Measurements from ENCODE around the gene PNPLA5. TPM values are rescaled to one million over a fixed set of nuclear protein-coding genes. Genes with fewer than 3 reads are reported as not detected.
A peak's percentile ranks its signal among the peaks of the same experiment; 100 is the strongest.

The PNPLA5 gene
- total and polyA plus RNA-seq, 2 of the 13 experiments (the other 11 are each of a cell fraction or from before 2014, with no cell fraction given) = not detected

DNA sequence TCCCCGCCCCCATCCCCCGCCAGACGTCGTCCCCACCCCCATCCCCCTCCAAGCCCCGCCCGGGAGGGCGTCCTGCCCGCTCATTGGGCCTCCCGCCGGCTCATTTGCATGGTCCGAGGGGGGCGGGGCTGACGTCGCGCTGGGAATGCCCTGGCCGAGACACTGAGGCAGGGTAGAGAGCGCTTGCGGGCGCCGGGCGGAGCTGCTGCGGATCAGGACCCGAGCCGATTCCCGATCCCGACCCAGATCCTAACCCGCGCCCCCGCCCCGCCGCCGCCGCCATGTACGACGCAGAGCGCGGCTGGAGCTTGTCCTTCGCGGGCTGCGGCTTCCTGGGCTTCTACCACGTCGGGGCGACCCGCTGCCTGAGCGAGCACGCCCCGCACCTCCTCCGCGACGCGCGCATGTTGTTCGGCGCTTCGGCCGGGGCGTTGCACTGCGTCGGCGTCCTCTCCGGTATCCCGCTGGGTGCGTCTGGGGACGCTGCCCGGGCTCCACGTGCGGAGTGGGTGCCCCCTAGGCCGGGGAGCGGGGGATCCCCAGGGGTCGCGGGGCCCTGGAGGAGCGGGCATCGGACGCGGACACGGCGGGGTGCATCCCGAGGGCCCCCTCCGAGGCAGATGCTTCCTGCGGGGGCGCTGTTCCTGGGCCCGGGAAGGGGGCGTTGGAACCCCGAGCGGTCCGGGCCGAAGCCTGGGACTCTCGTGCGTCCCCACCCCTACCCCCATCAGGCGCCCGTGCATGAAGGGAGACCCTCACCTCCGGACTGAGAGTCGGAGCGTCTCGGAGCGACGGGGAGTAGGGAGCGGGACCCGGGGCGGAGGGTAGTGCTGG lies 32.0 kb upstream of the PNPLA5 start, which contains the start of gene PNPLA3 (continued):
- peak; percentile 97 for TF ChIP-seq ZNF563 (CRISPR knock-in tag; IDR thresholded peaks at IDR 0.05)
- peak; percentile 72 for TF ChIP-seq ZNF160 (CRISPR knock-in tag; IDR thresholded peaks at IDR 0.05)
- peak; percentile 89 for TF ChIP-seq ZSCAN21 (CRISPR knock-in tag; IDR thresholded peaks at IDR 0.05; ENCODE audit: borderline replicate concordance)
- TF ChIP-seq GATAD1 (CRISPR knock-in tag; IDR thresholded peaks at IDR 0.05) = peak; percentile 28; the same call in 1 of the 2 replicates
- 0 out of 2 replicates have a peak, but pooled peaks have one; percentile 59 for TF ChIP-seq ZNF343 (CRISPR knock-in tag; IDR thresholded peaks at IDR 0.05)
- TF ChIP-seq, protein P1, sequence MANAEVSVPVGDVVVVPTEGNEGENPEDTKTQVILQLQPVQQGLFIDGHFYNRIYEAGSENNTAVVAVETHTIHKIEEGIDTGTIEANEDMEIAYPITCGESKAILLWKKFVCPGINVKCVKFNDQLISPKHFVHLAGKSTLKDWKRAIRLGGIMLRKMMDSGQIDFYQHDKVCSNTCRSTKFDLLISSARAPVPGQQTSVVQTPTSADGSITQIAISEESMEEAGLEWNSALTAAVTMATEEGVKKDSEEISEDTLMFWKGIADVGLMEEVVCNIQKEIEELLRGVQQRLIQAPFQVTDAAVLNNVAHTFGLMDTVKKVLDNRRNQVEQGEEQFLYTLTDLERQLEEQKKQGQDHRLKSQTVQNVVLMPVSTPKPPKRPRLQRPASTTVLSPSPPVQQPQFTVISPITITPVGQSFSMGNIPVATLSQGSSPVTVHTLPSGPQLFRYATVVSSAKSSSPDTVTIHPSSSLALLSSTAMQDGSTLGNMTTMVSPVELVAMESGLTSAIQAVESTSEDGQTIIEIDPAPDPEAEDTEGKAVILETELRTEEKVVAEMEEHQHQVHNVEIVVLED (CRISPR knock-in tag; IDR thresholded peaks at IDR 0.05; ENCODE audit: borderline replicate concordance) = peak; percentile 72
- no peak for TF ChIP-seq GATAD2A (CRISPR knock-in tag; IDR thresholded peaks at IDR 0.05)
- TF ChIP-seq, protein P2, sequence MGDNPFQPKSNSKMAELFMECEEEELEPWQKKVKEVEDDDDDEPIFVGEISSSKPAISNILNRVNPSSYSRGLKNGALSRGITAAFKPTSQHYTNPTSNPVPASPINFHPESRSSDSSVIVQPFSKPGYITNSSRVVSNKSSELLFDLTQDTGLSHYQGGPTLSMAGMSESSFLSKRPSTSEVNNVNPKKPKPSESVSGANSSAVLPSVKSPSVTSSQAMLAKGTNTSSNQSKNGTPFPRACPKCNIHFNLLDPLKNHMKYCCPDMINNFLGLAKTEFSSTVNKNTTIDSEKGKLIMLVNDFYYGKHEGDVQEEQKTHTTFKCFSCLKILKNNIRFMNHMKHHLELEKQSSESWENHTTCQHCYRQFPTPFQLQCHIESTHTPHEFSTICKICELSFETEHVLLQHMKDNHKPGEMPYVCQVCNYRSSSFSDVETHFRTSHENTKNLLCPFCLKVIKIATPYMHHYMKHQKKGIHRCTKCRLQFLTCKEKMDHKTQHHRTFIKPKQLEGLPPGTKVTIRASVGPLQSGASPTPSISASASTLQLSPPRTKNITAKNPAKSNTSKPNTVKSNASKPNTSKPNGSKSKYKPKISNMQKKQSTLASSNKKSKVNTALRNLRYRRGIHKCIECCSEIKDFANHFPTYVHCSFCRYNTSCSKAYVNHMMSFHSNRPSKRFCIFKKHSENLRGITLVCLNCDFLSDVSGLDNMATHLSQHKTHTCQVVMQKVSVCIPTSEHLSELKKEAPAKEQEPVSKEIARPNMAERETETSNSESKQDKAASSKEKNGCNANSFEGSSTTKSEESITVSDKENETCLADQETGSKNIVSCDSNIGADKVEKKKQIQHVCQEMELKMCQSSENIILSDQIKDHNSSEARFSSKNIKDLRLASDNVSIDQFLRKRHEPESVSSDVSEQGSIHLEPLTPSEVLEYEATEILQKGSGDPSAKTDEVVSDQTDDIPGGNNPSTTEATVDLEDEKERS (CRISPR knock-in tag; IDR thresholded peaks at IDR 0.05) = no peak
- TF ChIP-seq, protein P3, sequence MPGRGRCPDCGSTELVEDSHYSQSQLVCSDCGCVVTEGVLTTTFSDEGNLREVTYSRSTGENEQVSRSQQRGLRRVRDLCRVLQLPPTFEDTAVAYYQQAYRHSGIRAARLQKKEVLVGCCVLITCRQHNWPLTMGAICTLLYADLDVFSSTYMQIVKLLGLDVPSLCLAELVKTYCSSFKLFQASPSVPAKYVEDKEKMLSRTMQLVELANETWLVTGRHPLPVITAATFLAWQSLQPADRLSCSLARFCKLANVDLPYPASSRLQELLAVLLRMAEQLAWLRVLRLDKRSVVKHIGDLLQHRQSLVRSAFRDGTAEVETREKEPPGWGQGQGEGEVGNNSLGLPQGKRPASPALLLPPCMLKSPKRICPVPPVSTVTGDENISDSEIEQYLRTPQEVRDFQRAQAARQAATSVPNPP (CRISPR knock-in tag; IDR thresholded peaks at IDR 0.05) = 0 out of 2 replicates have a peak, but pooled peaks have one; percentile 55
- peak; percentile 50; the same call in 1 of the 2 replicates for TF ChIP-seq ZNF564 (CRISPR knock-in tag; IDR thresholded peaks at IDR 0.05)
- TF ChIP-seq IRX3 (CRISPR knock-in tag; IDR thresholded peaks at IDR 0.05; ENCODE audit: borderline replicate concordance, low read depth) = 0 out of 2 replicates have a peak, but pooled peaks have one; percentile 46
- TF ChIP-seq ZNF598 (CRISPR knock-in tag; IDR thresholded peaks at IDR 0.05; ENCODE audit: borderline replicate concordance) = peak; percentile 71; the same call in 1 of the 2 replicates
- TF ChIP-seq MTF2 (CRISPR knock-in tag; IDR thresholded peaks at IDR 0.05; ENCODE audit: borderline replicate concordance) = peak; percentile 73; the same call in 1 of the 2 replicates
- peak; percentile 92 for TF ChIP-seq SNAPC2 (CRISPR knock-in tag; IDR thresholded peaks at IDR 0.05)
- TF ChIP-seq FOSL1 (CRISPR knock-in tag; IDR thresholded peaks at IDR 0.05; ENCODE audit: borderline replicate concordance) = 0 out of 2 replicates have a peak, but pooled peaks have one; percentile 21
- TF ChIP-seq HMG20A (CRISPR knock-in tag; IDR thresholded peaks at IDR 0.05; ENCODE audit: borderline replicate concordance) = no peak
- TF ChIP-seq, protein P4, sequence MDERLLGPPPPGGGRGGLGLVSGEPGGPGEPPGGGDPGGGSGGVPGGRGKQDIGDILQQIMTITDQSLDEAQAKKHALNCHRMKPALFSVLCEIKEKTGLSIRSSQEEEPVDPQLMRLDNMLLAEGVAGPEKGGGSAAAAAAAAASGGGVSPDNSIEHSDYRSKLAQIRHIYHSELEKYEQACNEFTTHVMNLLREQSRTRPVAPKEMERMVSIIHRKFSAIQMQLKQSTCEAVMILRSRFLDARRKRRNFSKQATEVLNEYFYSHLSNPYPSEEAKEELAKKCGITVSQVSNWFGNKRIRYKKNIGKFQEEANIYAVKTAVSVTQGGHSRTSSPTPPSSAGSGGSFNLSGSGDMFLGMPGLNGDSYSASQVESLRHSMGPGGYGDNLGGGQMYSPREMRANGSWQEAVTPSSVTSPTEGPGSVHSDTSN (CRISPR knock-in tag; IDR thresholded peaks at IDR 0.05) = no peak
- TF ChIP-seq PHF8 (CRISPR knock-in tag; IDR thresholded peaks at IDR 0.05) = peak; percentile 81
- no peak for TF ChIP-seq SNRNP70 (IDR thresholded peaks at IDR 0.05; ENCODE audit: low read depth, low read length)
- no peak for TF ChIP-seq MTA3 (CRISPR knock-in tag; IDR thresholded peaks at IDR 0.05)
- TF ChIP-seq HOXA7 (CRISPR knock-in tag; IDR thresholded peaks at IDR 0.05) = no peak
- TF ChIP-seq, protein P5, sequence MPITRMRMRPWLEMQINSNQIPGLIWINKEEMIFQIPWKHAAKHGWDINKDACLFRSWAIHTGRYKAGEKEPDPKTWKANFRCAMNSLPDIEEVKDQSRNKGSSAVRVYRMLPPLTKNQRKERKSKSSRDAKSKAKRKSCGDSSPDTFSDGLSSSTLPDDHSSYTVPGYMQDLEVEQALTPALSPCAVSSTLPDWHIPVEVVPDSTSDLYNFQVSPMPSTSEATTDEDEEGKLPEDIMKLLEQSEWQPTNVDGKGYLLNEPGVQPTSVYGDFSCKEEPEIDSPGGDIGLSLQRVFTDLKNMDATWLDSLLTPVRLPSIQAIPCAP (CRISPR knock-in tag; IDR thresholded peaks at IDR 0.05; ENCODE audit: low read depth) = no peak

All from HepG2 (cell line).